Endothelial cell of umbilical vein (primary cell): Measurements from ENCODE around the gene LGALSL. TPM values are rescaled to one million over a fixed set of nuclear protein-coding genes. Genes with fewer than 3 reads are reported as not detected.

ENCODE experiments used
- BruUV-seq: library from RNA; stranded (reverse); fragments of 400-500 nt; replicated peaks from 2 replicates; lab custom pipeline; 2021; lab: Mats Ljungman, UMichigan
- CTCF ChIA-PET: fragments of 300-600, 350-600 bp; sonication (Branson Sonifier 250); formaldehyde crosslinking; loops from one replicate; lab custom pipeline; 2021; ENCODE audit warnings: antibody characterized with exemption, inconsistent platforms; lab: Charles Lee
- POLR2A ChIA-PET: fragments of 300-600, 350-600 bp; sonication (Branson Sonifier 250); formaldehyde crosslinking; loops from one replicate; lab custom pipeline; 2021; ENCODE audit warnings: antibody characterized with exemption, inconsistent platforms; lab: Charles Lee
- DNase-seq: peaks from one replicate; pipeline ENCODE4 v3.0.0-alpha.2; 2011; ENCODE audit warnings: low read depth, low spot score
- FAIRE-seq: peaks from 2 replicates; lab custom pipeline; 2011; peaks lifted over from hg19 to GRCh38; lab: Jason Lieb, UNC
- H2AFZ ChIP-seq: 2 replicates; pipeline ENCODE4 v1.6.0; 2012; ENCODE audit warnings: low read depth, low read length, control low read depth, inconsistent platforms
- H3K27ac ChIP-seq: 2 replicates; pipeline ENCODE4 v1.5.1; 2011; ENCODE audit warnings: low read depth, mild to moderate bottlenecking, control low read depth, low read length, moderate library complexity; ENCODE audit not compliant: insufficient read depth
- H3K27me3 ChIP-seq, 2 experiments: 2 replicates each; pipeline versions ENCODE4 v1.6.0 to v1.6.1; 2011; ENCODE audit warnings: low read length in 2 of 2, mixed read lengths in 1 of 2; ENCODE audit not compliant: control insufficient read depth in 2 of 2, insufficient read depth in 2 of 2
- H3K36me3 ChIP-seq, 2 experiments: 2 replicates in 1 of 2; 3 replicates in 1 of 2; pipeline ENCODE4 v1.5.1; 2011; ENCODE audit warnings: low read length in 2 of 2, mild to moderate bottlenecking in 1 of 2, moderate library complexity in 1 of 2; ENCODE audit not compliant: control insufficient read depth in 2 of 2, insufficient read depth in 2 of 2; ENCODE audit errors: extremely low read depth in 1 of 2
- H3K4me1 ChIP-seq: 3 replicates; pipeline ENCODE4 v1.5.1; 2011; ENCODE audit warnings: mild to moderate bottlenecking, low read length; ENCODE audit not compliant: control insufficient read depth, insufficient read depth; ENCODE audit errors: extremely low read depth
- H3K4me2 ChIP-seq: 2 replicates; pipeline ENCODE4 v1.6.1; 2011; ENCODE audit warnings: low read length, control low read depth, mixed read lengths; ENCODE audit not compliant: insufficient read depth
- H3K4me3 ChIP-seq, 3 experiments: fragments of 200-600 bp in 1 of 3; sonication (generic), shearing (Covaris generic) in 1 of 3; replicated peaks in 1 of 3; 2 replicates each; pipeline ENCODE4 v1.5.1; 2011 to 2016; ENCODE audit warnings: control low read depth in 3 of 3, low read length in 3 of 3, mild to moderate bottlenecking in 2 of 3, inconsistent platforms in 1 of 3, low read depth in 1 of 3, moderate library complexity in 1 of 3; ENCODE audit not compliant: insufficient read depth in 1 of 3
- H3K79me2 ChIP-seq: 2 replicates; pipeline ENCODE4 v1.6.0; 2012; ENCODE audit warnings: low read length, inconsistent platforms; ENCODE audit not compliant: control insufficient read depth, insufficient read depth
- H3K9ac ChIP-seq: replicated peaks from 2 replicates; pipeline ENCODE3; 2011; ENCODE audit warnings: low read length, control low read depth; ENCODE audit not compliant: insufficient read depth; ENCODE audit errors: extremely low read depth
- H3K9me1 ChIP-seq: replicated peaks from 3 replicates; pipeline ENCODE4 v1.6.0; 2011; ENCODE audit warnings: mild to moderate bottlenecking, low read length; ENCODE audit not compliant: control insufficient read depth, insufficient read depth; ENCODE audit errors: extremely low read depth
- H3K9me3 ChIP-seq: replicated peaks from 2 replicates; pipeline ENCODE4 v1.5.1; 2012; ENCODE audit warnings: low read length, inconsistent platforms; ENCODE audit not compliant: control insufficient read depth, insufficient read depth
- H4K20me1 ChIP-seq: replicated peaks from 2 replicates; pipeline ENCODE3; 2011; ENCODE audit warnings: mild to moderate bottlenecking, low read length; ENCODE audit not compliant: control insufficient read depth, insufficient read depth; ENCODE audit errors: extremely low read depth
- CTCF ChIP-seq, 2 donors: IDR thresholded peaks; 1 replicate in 1 of 2; 2 replicates in 1 of 2; pipeline ENCODE4 v1.5.1; 2011; ENCODE audit warnings: low read length in 2 of 2, mild to moderate bottlenecking in 2 of 2, moderate library complexity in 2 of 2, control low read depth in 1 of 2, inconsistent platforms in 1 of 2, low read depth in 1 of 2; ENCODE audit not compliant: insufficient read depth in 1 of 2; ENCODE audit errors: extremely low read depth in 1 of 2
- EZH2 ChIP-seq: IDR thresholded peaks from 2 replicates; pipeline ENCODE4 v1.6.1; 2012; ENCODE audit warnings: borderline replicate concordance, low read depth, mild to moderate bottlenecking, moderate library complexity, low read length, inconsistent platforms; ENCODE audit not compliant: severe bottlenecking
- FOS ChIP-seq: IDR thresholded peaks from 2 replicates; pipeline ENCODE4 v1.6.1; 2011; ENCODE audit warnings: mild to moderate bottlenecking, low read length, moderate library complexity, borderline replicate concordance; ENCODE audit not compliant: insufficient read depth
- GATA2 ChIP-seq: IDR thresholded peaks from 2 replicates; pipeline ENCODE4 v1.7.0; 2011; ENCODE audit warnings: low read depth, mild to moderate bottlenecking, moderate library complexity, mixed read lengths, low read length; ENCODE audit not compliant: insufficient read length, insufficient read depth
- JUN ChIP-seq: IDR thresholded peaks from 2 replicates; pipeline ENCODE4 v1.6.1; 2011; ENCODE audit warnings: borderline replicate concordance, low read depth; ENCODE audit not compliant: insufficient read length, insufficient read depth
- MYC ChIP-seq: IDR thresholded peaks from one replicate; pipeline ENCODE4 v1.6.1; 2011; ENCODE audit warnings: mild to moderate bottlenecking, low read depth, low read length
- POLR2A ChIP-seq: IDR thresholded peaks from 2 replicates; pipeline ENCODE4 v1.6.1; 2012; ENCODE audit warnings: low read depth, mild to moderate bottlenecking, control low read depth, low read length
- POLR2AphosphoS5 ChIP-seq: IDR thresholded peaks from 2 replicates; pipeline ENCODE4 v1.6.1; 2012; ENCODE audit warnings: low read depth, mild to moderate bottlenecking, control low read depth, low read length, moderate library complexity; ENCODE audit not compliant: insufficient read depth
- dilution Hi-C: fragments of 300-500 bp; cut with MboI; formaldehyde crosslinking; loops from one replicate; pipeline ENCODE4 v1.15.0; 2019; ENCODE audit warnings: low sequenced_read_pairs; ENCODE audit not compliant: extremely low pct_ligation_motif_present
- intact Hi-C: fragments of 100-400 bp; cut with micrococcal nuclease; formaldehyde crosslinking; loops from one replicate; pipeline ENCODE4 v1.10.0; 2022
- polyA plus RNA-seq, 4 experiments: library from polyadenylated mRNA; depleted of rRNA in 3 of 4; stranded (reverse) in 3 of 4; unstranded in 1 of 4; fragments of >200 nt; gene quantifications; 2 replicates each; pipeline versions ENCODE4 v1.2.1 to v1.2.3, GENCODE V29; 2011 to 2012; ENCODE audit warnings: missing spikeins in 1 of 4
- total RNA-seq: library from RNA; stranded (reverse); gene quantifications from 2 replicates; pipeline ENCODE4 v1.2.3, GENCODE V29; 2021
- TF ChIP-seq, protein P1 (sequence below): IDR thresholded peaks from 2 replicates; pipeline ENCODE4 v1.6.1; 2011; ENCODE audit not compliant: insufficient read depth, insufficient read length

LGALSL gene
- total and polyA plus RNA-seq, 2 donors (not counting 3 experiments of a cell fraction or from before 2014, with no cell fraction given), result 2.3 to 2.6 TPM

DNA sequence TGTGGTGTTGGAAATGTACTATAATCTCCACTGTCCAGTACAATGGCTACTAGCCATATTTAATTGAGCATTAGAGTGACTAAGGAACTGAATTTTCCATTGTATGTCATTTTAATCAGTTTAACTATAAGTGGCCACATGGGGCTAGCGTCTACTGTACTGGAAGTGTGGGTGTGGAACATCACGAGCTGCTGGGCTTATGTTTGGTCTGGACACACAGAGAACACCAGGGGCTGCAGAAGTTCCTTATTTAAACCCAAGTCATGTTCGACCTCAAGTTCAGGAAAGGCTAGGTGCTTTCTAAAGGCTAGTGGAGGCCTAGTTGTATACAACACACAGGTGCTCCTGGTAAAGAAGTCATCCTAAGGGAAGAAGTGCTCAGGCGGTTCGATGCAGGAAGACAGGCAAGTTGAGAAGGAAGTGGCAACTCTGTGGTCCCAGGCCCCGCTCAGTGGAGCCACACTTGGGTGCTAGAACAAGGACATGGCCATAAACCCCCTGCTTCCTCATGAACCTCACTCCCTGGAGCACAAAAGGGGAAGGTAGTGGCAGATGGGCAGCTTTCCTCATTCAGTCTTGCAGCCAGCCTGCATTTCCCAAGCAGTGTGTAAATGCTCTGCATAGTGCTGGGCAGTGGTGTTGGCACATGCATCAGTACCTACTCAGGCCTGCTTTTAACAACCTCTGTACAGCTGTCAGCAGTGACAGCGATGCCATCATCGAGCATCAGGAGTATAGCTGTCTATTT lies 13.3 kb downstream of the LGALSL start:
- H2AFZ ChIP-seq, result no peak overlapping the region
- H3K9me1 ChIP-seq, result no peaks in the 10 kb centered on the region
- TF ChIP-seq MYC (no peak), CTCF (IDR thresholded peaks at IDR 0.05; ENCODE audit: extremely low read depth in 1 of 2, insufficient read depth in 1 of 2, low read depth in 1 of 2, low read length in 2 of 2) (no peak), FOS (no peak), JUN (no peak), GATA2 (no peak), POLR2A (no peak), EZH2 (no peak), POLR2AphosphoS5 (no peak)
- TF ChIP-seq, protein P1, sequence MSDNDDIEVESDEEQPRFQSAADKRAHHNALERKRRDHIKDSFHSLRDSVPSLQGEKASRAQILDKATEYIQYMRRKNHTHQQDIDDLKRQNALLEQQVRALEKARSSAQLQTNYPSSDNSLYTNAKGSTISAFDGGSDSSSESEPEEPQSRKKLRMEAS, result no peak
- no peak overlapping the region for H3K4me3 ChIP-seq
- no peaks in the 10 kb centered on the region for H3K9me3 ChIP-seq
- CTCF ChIA-PET, result interaction anchor here (0.9 to 7.3 kb wide), 3 partner anchors 9 to 20 kb away, joined by 3 to 34 read pairs (median 3); no protein-coding TSS in a partner anchor
- H4K20me1 ChIP-seq, result no peaks in the 10 kb centered on the region
- H3K4me2 ChIP-seq, result no peak overlapping the region
- dilution Hi-C loops, result no loop called here
- no peak for FAIRE-seq
- no peaks in the 10 kb centered on the region for H3K36me3 ChIP-seq
- intact Hi-C loops, result no loop called here
- no peak for DNase-seq
- no peak overlapping the region for H3K27ac ChIP-seq
- peaks cover 0 to 8% of the 10 kb centered on the region in 2 experiments for H3K27me3 ChIP-seq
- no peak overlapping the region for H3K9ac ChIP-seq
- H3K4me1 ChIP-seq, result no peaks in the 10 kb centered on the region
- POLR2A ChIA-PET, result no interaction called here
- BruUV-seq, result no TSS peak
- no peaks in the 10 kb centered on the region for H3K79me2 ChIP-seq
